Stomach (tissue), 4 donors: Measurements from ENCODE around the gene TNFRSF25.

Experiments
- CTCF ChIP-seq, 7 experiments: fragments of 450-650 bp in 4 of 7; fragments of 200-600 bp in 3 of 7; sonication (generic) in 3 of 7; IDR thresholded peaks; one replicate each; pipeline ENCODE4 v1.5.1; 2016 to 2019; ENCODE audit warnings: antibody characterized with exemption in 7 of 7, control low read depth in 2 of 7, mild to moderate bottlenecking in 1 of 7
- EP300 ChIP-seq: sonication (generic); formaldehyde crosslinking; IDR thresholded peaks from one replicate; pipeline ENCODE4 v1.6.1; 2017; ENCODE audit warnings: antibody characterized with exemption
- POLR2A ChIP-seq, 4 donors: fragments of 450-650 bp; IDR thresholded peaks; one replicate each; pipeline ENCODE4 v1.6.1; 2016; ENCODE audit warnings: antibody characterized with exemption in 4 of 4, control low read depth in 2 of 4, mild to moderate bottlenecking in 1 of 4, moderate library complexity in 1 of 4
- POLR2AphosphoS5 ChIP-seq, 3 donors: sonication (generic); formaldehyde crosslinking; IDR thresholded peaks; one replicate each; pipeline ENCODE4 v1.6.1; 2016; ENCODE audit warnings: antibody characterized with exemption in 3 of 3

- TF ChIP-seq CTCF (IDR thresholded peaks at IDR 0.05) (no peak), POLR2A (IDR thresholded peaks at IDR 0.05) (no peak), POLR2AphosphoS5 (IDR thresholded peaks at IDR 0.05) (no peak), EP300 (no peak)
These were observed 2.9 kb upstream of the TNFRSF25 start for GRCh38 chr1:6468729-6469461.
